ENCODE measurements around the gene IRAK1.

- TF ChIP-seq, protein P1, sequence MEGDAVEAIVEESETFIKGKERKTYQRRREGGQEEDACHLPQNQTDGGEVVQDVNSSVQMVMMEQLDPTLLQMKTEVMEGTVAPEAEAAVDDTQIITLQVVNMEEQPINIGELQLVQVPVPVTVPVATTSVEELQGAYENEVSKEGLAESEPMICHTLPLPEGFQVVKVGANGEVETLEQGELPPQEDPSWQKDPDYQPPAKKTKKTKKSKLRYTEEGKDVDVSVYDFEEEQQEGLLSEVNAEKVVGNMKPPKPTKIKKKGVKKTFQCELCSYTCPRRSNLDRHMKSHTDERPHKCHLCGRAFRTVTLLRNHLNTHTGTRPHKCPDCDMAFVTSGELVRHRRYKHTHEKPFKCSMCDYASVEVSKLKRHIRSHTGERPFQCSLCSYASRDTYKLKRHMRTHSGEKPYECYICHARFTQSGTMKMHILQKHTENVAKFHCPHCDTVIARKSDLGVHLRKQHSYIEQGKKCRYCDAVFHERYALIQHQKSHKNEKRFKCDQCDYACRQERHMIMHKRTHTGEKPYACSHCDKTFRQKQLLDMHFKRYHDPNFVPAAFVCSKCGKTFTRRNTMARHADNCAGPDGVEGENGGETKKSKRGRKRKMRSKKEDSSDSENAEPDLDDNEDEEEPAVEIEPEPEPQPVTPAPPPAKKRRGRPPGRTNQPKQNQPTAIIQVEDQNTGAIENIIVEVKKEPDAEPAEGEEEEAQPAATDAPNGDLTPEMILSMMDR (tag by site-specific recombination; IDR thresholded peaks at IDR 0.05) = no peak
- TF ChIP-seq ATF2 (tag by site-specific recombination; IDR thresholded peaks at IDR 0.05; ENCODE audit: low read depth) (no peak), ZNF121 (tag by site-specific recombination; IDR thresholded peaks at IDR 0.05) (no peak), ZNF19 (tag by site-specific recombination; IDR thresholded peaks at IDR 0.05; ENCODE audit: low read depth) (no peak), ZNF416 (tag by site-specific recombination; IDR thresholded peaks at IDR 0.05) (no peak), ZNF248 (tag by site-specific recombination; IDR thresholded peaks at IDR 0.05) (no peak), YY1 (tag by site-specific recombination; IDR thresholded peaks at IDR 0.05) (no peak), ZNF398 (tag by site-specific recombination; IDR thresholded peaks at IDR 0.05) (no peak), KLF1 (tag by site-specific recombination; IDR thresholded peaks at IDR 0.05) (no peak), ZNF544 (tag by site-specific recombination; IDR thresholded peaks at IDR 0.05) (no peak), ZIC2 (tag by site-specific recombination; IDR thresholded peaks at IDR 0.05) (no peak), ELK4 (IDR thresholded peaks at IDR 0.05; ENCODE audit: borderline replicate concordance, low read depth, low read length) (no peak), ZBTB1 (tag by site-specific recombination; IDR thresholded peaks at IDR 0.05) (no peak)
- TF ChIP-seq, protein P2, sequence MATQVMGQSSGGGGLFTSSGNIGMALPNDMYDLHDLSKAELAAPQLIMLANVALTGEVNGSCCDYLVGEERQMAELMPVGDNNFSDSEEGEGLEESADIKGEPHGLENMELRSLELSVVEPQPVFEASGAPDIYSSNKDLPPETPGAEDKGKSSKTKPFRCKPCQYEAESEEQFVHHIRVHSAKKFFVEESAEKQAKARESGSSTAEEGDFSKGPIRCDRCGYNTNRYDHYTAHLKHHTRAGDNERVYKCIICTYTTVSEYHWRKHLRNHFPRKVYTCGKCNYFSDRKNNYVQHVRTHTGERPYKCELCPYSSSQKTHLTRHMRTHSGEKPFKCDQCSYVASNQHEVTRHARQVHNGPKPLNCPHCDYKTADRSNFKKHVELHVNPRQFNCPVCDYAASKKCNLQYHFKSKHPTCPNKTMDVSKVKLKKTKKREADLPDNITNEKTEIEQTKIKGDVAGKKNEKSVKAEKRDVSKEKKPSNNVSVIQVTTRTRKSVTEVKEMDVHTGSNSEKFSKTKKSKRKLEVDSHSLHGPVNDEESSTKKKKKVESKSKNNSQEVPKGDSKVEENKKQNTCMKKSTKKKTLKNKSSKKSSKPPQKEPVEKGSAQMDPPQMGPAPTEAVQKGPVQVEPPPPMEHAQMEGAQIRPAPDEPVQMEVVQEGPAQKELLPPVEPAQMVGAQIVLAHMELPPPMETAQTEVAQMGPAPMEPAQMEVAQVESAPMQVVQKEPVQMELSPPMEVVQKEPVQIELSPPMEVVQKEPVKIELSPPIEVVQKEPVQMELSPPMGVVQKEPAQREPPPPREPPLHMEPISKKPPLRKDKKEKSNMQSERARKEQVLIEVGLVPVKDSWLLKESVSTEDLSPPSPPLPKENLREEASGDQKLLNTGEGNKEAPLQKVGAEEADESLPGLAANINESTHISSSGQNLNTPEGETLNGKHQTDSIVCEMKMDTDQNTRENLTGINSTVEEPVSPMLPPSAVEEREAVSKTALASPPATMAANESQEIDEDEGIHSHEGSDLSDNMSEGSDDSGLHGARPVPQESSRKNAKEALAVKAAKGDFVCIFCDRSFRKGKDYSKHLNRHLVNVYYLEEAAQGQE (tag by site-specific recombination; IDR thresholded peaks at IDR 0.05) = no peak
Measured at GRCh38 chrX:153989973-153990655, 29.6 kb downstream of the IRAK1 start.
